HUES6 (cell line): ENCODE data around the gene ACOX2.

Source experiments
- H3K27ac ChIP-seq: 2 replicates; pipeline ENCODE4 v1.7.0; 2013; ENCODE audit warnings: low read depth, mild to moderate bottlenecking, low read length, inconsistent platforms
- H3K27me3 ChIP-seq: 2 replicates; pipeline ENCODE4 v1.6.1; 2013; ENCODE audit warnings: low read length; ENCODE audit not compliant: control insufficient read depth, insufficient read depth
- H3K36me3 ChIP-seq: 2 replicates; pipeline ENCODE4 v1.6.1; 2013; ENCODE audit warnings: low read length; ENCODE audit not compliant: control insufficient read depth, insufficient read depth
- H3K4me1 ChIP-seq: 2 replicates; pipeline ENCODE4 v1.6.1; 2013; ENCODE audit warnings: low read length; ENCODE audit not compliant: control insufficient read depth, insufficient read depth
- H3K4me3 ChIP-seq: 2 replicates; pipeline ENCODE4 v1.5.1; 2013; ENCODE audit warnings: low read depth, low read length
- H3K9ac ChIP-seq: one replicate; pipeline ENCODE4 v1.6.1; 2013; ENCODE audit warnings: mild to moderate bottlenecking, low read length
- H3K9me3 ChIP-seq: 2 replicates; pipeline ENCODE4 v1.6.1; 2013; ENCODE audit warnings: low read depth, low read length; ENCODE audit not compliant: control insufficient read depth, insufficient read depth

ACOX2 gene

DNA sequence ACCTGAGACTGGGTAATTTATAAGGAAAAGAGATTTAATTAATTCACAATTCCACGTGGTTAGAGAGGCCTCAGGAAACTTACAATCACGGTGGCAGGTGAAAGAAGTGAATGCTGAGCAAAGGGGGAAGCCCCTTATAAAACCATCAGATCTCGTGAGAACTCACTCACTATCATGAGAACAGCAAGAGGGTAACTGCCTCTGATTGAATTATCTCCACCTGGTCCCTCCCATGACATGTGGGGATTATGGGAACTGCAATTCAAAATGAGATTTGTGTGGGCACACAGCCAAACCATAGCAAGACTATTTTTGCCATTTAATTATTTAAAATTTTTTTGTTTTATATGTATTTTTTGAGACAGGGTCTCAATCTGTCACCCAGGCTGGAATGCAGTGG is 72.1 kb downstream of the ACOX2 start:
- H3K4me1 ChIP-seq: peaks cover 16% of the 10 kb centered on the region
- no peak overlapping the region for H3K4me3 ChIP-seq
- no peak overlapping the region for H3K27ac ChIP-seq
- no peak overlapping the region for H3K9ac ChIP-seq
- H3K27me3 ChIP-seq: no peaks in the 10 kb centered on the region
- H3K9me3 ChIP-seq: no peaks in the 10 kb centered on the region
- no peaks in the 10 kb centered on the region for H3K36me3 ChIP-seq

DNA sequence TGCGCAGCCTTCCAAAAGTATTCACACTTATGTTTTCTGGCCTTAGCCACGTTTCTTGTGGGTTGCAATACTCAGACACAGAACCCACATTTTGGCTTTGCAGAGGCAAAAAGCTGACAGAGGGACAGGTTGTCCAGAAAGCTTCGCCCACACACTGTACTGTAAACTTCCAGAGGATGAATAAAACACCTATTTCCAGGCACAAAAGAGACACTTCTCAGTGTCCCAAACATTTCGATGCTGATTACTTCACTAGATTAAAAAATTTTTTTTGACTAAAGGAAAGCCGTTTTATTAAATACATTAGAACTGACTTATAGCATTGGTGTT is 73.1 kb downstream of the ACOX2 start:
- no peaks in the 10 kb centered on the region for H3K36me3 ChIP-seq
- H3K4me1 ChIP-seq: peaks cover 15% of the 10 kb centered on the region
- no peak overlapping the region for H3K9ac ChIP-seq
- H3K4me3 ChIP-seq: no peak overlapping the region
- no peaks in the 10 kb centered on the region for H3K9me3 ChIP-seq
- no peaks in the 10 kb centered on the region for H3K27me3 ChIP-seq
- no peak overlapping the region for H3K27ac ChIP-seq

- Histone ChIP-seq H3K36me3 (no peaks in the 10 kb centered on the region), H3K27me3 (no peaks in the 10 kb centered on the region), H3K4me1 (peaks cover 15% of the 10 kb centered on the region), H3K9me3 (no peaks in the 10 kb centered on the region), H3K27ac (peak overlapping the region; percentile 44), H3K4me3 (peak overlapping the region; percentile 19; the same call in 1 of the 2 replicates), H3K9ac (no peak overlapping the region)
These were observed 73.6 kb downstream of the ACOX2 start for GRCh38 chr3:58463181-58463941.

DNA sequence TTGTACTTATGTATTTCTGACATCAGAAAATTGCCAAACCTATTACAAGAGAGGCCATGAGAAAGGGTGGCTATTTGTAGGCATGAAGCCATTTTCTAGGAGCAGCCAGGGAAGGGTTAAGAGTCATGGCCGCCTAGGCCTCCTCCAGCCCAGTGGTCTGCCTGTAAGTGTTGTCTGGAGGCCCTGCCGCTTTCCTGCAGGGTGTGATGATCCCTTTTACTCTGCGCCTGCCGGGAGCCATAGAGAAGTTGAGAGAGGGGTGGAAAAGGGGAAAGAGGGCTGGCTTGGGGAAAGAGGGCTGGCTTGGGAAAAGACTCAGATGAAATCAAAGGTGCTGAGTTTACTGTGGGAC is 74.2 kb downstream of the ACOX2 start:
- H3K9me3 ChIP-seq: no peaks in the 10 kb centered on the region
- no peaks in the 10 kb centered on the region for H3K36me3 ChIP-seq
- H3K4me1 ChIP-seq: peaks cover 15% of the 10 kb centered on the region
- H3K4me3 ChIP-seq: no peak overlapping the region
- peak overlapping the region; percentile 44 for H3K27ac ChIP-seq
- H3K27me3 ChIP-seq: no peaks in the 10 kb centered on the region
- no peak overlapping the region for H3K9ac ChIP-seq

DNA sequence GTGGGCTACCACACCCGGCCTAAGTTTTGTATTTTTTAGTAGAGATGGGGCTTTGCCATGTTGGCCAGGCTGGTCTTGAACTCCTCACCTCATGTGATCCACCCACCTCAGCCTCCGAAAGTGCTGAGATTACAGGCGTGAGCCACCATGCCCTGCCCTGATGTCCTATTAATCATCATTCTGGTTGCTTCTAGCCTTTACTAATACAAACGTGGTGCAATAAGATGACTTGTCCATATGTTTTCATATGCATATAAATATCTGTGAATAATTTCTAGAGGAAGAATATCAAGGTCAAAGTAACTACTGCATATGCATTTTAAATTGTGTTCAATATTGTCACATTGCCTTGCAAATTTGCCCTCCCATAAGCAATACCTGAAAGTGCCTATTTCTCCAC is 77.8 kb downstream of the ACOX2 start:
- no peaks in the 10 kb centered on the region for H3K27me3 ChIP-seq
- H3K9me3 ChIP-seq: peaks cover 14% of the 10 kb centered on the region
- H3K4me3 ChIP-seq: no peak overlapping the region

More for the DNA sequence above, 77.8 kb downstream of the ACOX2 start:
- Histone ChIP-seq H3K9ac (no peak overlapping the region), H3K36me3 (no peaks in the 10 kb centered on the region), H3K4me1 (peaks cover 13% of the 10 kb centered on the region), H3K27ac (no peak overlapping the region)
